NCI-H345 (cell line): ENCODE measurements around the gene COBL.
A peak's percentile ranks its signal among the peaks of the same experiment; 100 is the strongest.

Experiments used
- DNase-seq: peaks from one replicate; lab custom pipeline; 2025; lab: John Stamatoyannopoulos, UW

COBL gene

DNA sequence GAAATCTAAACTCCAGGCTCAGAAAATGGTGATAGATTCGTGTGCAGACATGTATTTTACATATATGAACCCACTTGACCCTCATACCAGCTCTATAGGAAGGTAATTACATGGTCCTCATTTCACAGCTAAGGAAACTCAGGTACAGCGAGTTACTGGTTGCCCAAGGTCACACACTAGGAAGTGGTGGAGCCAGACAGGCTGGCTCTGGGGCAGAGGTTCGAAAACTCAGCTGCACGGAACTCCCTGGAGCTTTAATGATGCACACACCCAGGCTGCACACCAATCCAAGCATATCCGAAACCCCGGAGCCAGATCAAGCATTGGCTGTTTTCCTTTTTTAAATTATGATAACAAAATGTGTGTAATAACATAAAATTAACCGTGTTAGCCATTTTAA lies 172.4 kb downstream of the COBL start:
- no peak for DNase-seq

DNA sequence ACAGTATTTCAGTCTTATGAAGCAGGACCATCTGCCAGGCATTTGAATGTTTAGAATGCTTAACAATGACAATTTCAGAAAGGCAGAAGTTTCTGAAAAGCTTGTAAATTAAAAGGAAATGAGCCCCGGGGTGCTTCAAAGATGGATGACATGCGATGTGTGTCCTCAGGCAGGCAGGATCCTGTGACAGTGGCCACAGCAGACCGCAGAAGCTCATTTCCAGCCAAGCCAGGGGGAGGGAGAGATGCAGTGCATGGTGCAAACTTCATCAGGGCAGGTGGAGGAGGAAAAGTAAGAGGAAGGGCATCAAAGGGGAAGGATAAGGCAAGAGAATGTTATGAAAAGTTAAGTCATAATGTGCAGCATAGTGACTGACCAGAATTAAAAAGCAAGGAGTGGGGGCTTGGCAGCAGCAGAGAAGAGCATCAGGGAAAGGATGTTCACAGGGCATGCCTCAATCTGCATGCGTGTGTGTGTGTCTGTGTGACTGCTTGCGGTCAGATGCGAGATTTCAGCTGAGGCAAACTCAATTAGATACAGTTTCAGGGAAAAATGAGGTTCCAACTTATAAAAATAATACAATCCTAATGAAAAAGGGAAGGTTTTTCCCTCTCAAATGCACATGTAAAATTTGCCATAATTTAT lies 173.7 kb downstream of the COBL start:
- DNase-seq: no peak

- DNase-seq: peak; percentile 28
Measured at GRCh38 chr7:51141451-51142003, 175.1 kb downstream of the COBL start.

DNA sequence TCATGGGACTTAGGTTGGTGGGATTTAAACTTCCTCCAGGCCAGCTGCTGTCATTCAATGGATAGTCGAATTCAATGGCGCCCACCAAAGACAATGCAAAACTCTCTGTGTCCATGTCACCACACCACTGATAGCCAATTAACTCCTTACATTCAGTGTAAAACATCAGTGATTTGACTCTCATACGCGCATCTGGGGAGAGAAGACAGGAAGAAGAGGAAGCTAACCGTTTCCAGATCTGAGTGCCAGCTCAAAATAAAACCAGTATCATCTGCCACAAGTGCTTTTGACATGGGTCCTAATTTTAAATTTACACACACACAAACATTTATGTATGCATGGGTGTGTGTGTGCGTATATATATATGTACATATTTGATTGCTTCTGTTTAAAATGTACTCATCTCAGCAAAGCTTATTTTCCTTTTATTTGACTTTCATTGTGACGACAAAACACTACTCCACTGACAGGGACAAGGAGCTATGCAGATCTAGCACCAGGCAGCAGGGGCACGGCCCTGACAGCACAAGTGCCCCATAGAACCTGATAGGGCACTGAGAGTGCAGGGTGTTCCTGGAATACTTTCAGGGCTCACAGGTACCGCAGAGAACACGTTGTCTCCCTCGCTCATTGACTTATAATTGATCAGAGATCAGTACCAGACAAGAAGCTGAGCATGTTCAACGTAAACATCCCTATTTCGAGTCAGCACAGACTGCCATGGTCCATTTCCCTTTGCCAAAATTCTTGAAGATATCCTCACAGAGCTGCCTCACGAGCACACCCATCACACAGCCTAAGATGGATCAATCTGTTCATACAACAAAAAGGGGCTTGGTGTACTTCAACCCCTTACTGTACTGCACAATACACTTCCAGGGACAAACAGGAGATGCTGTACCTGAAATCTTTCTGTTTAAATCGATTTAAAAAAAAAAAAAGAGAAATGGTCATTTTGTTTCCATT lies 176.1 kb downstream of the COBL start:
- DNase-seq: peak; percentile 14

GRCh38 chr7:51139796-51140195 lies 176.8 kb downstream of the COBL start:
- DNase-seq: no peak

- peak; percentile 94 for DNase-seq
Measured at GRCh38 chr7:51138123-51139085, 178.2 kb downstream of the COBL start.

- no peak for DNase-seq
Measured at GRCh38 chr7:51135576-51135975, 181.0 kb downstream of the COBL start.

- no peak for DNase-seq
Measured at GRCh38 chr7:51134013-51134441, 182.6 kb downstream of the COBL start.

GRCh38 chr7:51132661-51133060 lies 183.9 kb downstream of the COBL start:
- no peak for DNase-seq

DNA sequence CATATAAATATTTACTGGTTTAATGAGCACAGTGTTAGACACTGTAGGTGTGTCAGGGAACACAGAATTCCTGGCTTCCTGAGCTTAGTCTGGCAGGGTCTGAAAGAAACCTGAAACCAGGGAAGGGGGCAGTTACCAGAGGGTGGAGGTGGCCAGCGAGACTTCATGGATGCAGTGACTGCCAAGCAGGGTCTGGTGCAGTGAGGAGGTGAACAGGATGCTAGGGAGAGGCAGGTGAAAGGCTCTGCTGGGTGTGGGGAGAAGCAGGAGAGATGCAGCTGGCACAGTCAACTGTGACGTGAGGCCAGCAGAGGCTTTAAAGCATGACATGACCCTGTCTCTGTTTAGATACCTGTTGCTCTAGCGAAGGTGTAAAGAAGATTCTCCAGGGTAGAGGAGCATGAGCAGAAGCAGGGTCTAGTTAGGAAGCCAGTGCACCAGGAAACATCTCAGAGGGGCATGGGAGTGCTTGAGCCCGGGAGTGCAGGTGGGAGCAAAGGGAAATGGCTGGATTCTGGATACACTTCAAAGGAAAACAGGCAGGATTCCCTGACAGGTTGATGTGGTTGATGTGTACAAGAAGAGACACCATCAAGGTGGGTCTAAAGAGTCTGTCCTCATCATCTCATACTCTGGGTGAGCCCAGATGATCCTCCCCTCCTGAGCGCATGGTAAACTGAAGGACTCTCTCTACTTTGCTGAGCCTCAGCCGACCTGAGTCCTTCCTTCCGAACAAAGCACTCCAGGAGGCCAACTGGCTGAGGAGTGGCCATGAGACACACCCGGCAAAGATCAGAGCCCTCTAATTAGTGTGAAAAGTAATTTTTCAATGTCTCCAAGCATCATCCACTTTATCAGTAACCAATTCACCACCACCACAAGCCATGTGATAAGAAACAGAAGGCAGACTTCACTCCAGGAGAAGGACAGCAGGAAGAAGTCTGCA lies 186.8 kb downstream of the COBL start:
- no peak for DNase-seq

GRCh38 chr7:51128545-51129435 lies 187.8 kb downstream of the COBL start:
- DNase-seq: no peak

DNA sequence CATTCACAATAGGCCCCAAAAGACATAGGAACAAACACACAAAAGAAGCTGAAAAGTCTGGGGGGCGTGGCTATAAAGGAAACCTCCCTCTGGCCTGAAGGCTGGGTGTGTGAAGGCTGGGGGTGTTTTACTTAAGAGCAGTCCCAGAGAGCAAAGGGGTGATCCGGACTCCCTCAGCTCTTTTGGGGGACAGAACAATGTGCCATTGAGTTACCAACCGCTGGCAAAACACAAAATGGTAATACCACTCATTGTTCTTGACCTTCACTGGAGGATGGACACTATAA lies 189.0 kb downstream of the COBL start:
- no peak for DNase-seq

- no peak for DNase-seq
Measured at GRCh38 chr7:51126813-51127617, 189.6 kb downstream of the COBL start.

DNA sequence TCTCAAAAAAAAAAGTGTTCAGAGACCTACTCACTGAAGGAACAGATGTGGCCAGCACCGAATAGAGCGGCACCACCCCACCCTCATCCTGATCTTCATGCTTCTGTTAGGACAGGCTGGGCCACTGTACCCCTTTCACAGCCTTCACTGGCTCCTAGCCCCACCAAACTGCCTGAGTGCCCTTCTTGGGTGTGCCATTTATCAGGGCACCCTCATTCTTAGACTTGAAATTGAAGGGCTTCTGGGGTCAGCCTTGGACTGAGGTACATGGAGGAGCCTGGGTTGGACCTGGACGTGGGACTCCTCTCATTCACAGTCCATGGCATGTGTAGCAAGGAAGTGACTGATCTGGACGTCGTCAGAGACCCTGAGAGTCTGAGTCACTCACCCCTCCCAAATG lies 190.3 kb downstream of the COBL start:
- DNase-seq: no peak

DNA sequence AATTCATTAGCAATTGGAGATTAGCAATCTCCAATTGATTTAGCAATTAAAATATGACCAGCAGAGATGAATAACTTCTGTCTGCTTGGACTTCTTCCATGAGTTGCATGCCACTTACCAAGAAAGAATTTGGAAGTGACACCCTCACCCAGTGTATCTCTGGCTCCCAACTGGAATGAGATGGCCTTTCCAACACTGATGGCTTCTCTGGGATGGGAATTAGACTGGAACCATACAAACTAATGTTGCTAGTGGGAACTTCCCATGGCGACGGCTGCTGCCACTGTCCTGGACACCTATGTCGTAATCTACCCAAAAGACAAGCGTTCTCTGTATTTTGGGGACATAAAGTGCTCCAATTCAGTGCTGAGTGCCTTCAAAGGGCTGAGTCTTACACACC lies 192.3 kb downstream of the COBL start:
- no peak for DNase-seq

- no peak for DNase-seq
Measured at GRCh38 chr7:51123322-51124019, 193.1 kb downstream of the COBL start.

GRCh38 chr7:51121931-51122425 lies 194.6 kb downstream of the COBL start:
- no peak for DNase-seq
